Iris pigment epithelial cell (primary cell): Measurements from ENCODE around the gene ABCA7.

Experiments
- DNase-seq: peaks from one replicate; pipeline ENCODE4 v3.0.0-alpha.2; 2011; ENCODE audit warnings: low read depth

Gene ABCA7

DNA sequence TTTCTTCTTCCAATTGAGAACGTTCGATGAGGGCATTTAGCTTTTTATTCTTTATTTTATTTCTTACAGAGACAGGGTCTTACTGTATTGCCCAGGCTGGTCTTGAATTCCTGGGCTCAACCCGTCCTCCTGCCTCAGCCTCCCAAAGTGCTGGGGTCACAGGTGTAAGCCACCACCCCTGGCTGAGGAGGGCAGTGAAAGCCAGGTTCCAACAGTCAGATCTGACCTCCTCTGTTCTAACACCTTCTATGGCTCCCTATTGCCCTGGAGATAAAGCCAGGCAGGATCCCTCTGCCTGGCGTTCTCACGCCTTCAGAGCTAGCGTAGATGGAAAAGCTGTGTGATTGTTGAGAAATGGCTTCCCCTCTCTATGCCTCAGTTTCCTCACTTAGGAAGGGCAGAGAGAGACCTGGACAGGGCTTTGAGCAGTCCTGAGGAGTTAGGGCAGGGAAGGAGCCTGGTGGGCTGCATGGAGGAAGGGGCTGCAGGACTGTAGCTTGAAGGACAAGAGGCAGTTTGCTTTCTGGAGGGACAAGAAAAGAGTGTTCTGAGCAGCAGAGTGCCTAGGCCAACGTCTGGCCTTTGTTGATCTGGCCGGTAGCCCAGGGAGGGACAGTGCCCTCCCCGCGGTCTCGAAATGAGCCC lies 32.6 kb downstream of the ABCA7 start:
- DNase-seq = no peak

DNA sequence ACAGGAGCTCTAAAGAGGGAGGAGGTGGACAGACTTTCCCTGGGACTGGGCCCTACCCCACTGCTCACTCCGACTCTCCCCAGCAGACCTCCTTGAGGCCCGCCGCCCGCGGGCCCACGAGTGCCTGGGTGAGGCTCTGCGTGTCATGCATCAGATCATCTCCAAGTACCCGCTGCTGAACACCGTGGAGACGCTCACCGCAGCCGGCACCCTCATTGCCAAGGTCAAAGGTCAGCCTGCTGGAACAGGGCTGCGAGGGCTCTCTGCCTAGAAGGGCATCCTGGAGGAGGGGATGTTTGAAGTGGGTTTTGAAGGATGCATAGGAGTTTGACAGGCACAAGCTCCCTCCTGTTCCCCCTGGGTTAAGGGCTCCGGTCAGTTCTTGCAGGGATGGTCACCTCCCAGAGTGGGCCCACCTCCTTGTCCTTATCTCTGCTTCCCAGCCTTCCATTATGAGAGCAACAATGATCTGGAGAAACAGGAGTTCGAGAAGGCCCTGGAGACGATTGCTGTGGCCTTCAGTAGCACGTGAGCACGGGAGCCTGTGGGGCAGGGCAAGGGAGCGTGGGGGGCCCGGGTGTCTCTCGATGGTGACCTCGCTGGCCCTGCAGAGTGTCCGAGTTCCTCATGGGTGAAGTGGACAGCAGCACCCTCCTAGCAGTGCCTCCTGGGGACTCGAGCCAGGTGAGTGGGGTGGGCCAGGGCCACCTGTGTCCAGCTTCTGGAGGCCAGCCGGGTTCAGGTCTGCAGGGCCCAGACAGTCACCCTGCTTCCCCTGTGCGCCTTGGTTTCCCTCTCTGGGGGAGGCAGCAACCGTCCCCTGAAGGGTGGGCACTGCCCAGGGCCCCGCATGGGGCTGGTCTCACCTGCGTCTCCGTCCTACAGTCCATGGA lies 33.4 kb downstream of the ABCA7 start:
- no peak for DNase-seq

DNA sequence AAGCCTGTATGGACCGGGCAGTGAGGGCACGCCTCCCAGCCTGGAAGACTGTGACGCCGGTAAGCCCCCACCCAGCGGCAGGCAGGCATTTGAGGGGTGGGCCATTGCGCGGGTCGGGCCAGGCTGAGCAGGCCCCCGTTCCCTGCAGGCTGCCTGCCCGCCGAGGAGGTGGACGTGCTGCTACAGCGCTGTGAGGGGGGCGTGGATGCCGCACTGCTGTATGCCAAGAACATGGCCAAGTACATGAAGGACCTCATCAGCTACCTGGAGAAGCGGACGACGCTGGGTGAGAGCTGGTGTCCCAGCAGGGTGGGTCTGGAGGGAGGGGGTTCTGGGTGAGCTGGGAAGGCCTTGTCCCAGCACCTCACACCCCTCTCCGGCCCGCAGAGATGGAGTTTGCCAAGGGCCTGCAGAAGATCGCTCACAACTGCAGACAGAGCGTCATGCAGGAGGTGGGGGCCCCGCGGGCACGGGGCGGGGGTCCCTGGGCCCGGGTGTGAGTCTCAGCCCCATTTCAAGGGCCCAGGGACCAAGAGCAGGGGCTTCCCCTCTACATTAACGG lies 34.1 kb downstream of the ABCA7 start:
- no peak for DNase-seq

DNA sequence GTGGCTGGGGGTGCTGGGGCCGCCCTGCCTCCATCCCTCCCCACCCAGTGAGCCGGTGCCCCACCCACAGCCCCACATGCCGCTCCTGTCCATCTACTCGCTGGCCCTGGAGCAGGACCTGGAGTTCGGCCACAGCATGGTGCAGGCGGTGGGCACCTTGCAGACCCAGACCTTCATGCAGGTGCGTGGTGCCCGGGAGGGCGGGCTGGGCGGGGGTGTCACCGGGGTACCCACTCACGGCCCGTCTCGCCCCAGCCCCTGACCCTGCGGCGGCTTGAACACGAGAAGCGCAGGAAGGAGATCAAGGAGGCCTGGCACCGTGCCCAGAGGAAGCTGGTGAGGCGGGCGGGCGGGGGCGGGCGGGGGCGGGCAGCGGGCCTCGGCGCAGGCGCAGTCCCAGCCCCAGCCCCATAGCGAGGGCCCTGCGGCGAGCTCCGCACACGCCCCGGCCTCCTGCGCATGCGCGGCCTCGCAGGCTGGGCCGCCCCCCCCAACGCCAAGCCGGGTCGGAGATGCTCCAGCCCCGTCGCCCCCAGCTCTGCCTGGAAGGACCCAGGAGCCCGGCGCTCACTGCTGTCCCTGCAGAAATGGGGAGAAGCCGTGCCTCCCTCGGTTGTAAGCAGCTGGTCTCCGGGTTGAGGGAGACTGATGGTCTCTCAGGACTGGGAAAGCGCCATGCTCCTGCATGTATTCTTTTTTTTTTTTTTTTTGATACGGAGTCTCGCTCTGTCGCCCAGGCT lies 34.8 kb downstream of the ABCA7 start:
- DNase-seq = no peak

DNA sequence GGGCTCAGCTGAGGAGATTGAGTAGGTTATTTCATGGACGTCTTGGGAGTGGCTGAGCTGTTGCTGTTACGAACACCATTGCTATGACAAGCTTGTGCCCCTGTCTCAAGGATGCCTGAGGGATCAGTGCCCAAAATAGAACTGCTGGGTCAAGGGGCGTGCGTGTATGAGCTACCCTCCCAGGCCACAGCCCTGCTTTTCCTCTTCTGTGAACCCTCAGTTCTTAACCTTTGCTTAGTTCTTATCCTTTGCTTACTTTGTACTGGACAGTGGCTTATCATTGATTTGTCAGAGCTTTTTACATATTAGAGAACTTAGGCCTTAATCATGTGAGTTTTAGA lies 36.1 kb downstream of the ABCA7 start:
- no peak for DNase-seq

DNA sequence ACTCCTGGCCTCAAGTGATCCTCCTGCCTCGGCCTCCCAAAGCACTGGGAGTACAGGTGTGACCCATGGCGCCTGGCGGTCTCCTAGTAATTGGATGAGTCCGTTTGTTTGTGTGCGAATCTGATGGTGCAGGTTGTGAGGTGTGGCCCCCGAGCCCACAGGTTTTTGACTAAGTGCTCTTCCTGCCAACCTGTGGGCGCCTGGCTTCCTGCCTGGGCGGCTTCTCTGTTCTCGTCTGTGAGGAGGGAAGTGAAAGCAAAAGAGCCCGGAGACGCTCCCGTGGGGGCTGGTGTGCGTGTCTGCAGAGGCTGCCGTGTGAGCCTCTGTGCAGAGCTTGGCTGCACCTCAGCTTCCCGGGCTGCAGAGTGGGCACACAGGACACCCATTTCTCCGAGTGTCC lies 37.0 kb downstream of the ABCA7 start:
- DNase-seq = no peak

DNA sequence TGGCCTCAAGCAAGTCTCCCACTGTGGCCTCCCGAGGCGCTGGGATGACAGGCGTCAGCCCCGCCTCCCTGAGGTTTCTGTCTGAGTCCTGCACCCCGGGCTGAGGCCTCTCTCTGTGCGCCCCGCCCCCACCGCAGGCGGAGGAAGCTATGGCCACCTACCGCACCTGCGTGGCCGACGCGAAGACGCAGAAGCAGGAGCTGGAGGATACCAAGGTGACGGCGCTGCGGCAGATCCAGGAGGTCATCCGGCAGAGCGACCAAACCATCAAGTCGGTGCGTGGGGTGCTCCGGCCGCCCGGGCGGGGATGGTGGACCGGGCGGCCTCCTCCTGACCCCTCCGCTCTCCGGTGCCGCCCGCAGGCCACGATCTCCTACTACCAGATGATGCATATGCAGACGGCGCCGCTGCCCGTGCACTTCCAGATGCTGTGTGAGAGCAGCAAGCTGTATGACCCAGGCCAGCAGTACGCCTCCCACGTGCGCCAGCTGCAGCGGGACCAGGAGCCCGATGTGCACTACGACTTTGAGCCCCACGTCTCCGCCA lies 39.7 kb downstream of the ABCA7 start:
- DNase-seq = no peak

DNA sequence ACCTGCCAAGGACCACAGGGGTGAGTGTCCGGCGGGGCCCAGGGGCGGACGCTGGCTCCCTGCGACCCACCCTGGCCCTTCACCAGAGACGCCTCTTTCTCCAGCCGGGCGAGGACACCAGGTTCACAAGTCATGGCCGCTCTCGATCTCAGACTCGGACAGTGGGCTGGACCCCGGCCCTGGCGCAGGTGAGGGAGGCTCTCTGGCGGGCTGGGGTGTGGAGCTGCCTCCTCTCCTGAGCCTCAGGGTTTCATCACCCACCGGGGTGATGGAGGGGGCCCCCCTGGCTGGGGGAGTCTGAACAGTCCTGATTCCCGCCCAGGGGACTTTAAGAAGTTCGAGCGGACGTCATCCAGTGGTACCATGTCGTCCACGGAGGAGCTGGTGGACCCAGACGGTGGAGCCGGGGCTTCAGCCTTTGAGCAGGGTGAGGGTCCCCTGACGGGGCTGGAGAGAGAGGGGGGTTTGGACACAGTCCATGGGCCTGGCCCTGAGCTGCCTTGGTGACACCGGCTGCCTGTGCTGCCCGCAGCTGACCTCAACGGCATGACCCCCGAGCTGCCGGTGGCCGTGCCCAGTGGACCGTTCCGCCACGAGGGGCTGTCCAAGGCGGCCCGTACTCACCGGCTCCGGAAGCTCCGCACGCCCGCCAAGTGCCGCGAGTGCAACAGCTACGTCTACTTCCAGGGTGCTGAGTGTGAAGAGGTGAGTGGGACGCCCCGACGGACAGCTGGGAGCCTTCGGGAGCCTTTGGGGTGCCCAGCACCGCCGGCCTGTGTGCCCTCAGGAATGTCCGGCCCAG lies 40.7 kb downstream of the ABCA7 start:
- no peak for DNase-seq

DNA sequence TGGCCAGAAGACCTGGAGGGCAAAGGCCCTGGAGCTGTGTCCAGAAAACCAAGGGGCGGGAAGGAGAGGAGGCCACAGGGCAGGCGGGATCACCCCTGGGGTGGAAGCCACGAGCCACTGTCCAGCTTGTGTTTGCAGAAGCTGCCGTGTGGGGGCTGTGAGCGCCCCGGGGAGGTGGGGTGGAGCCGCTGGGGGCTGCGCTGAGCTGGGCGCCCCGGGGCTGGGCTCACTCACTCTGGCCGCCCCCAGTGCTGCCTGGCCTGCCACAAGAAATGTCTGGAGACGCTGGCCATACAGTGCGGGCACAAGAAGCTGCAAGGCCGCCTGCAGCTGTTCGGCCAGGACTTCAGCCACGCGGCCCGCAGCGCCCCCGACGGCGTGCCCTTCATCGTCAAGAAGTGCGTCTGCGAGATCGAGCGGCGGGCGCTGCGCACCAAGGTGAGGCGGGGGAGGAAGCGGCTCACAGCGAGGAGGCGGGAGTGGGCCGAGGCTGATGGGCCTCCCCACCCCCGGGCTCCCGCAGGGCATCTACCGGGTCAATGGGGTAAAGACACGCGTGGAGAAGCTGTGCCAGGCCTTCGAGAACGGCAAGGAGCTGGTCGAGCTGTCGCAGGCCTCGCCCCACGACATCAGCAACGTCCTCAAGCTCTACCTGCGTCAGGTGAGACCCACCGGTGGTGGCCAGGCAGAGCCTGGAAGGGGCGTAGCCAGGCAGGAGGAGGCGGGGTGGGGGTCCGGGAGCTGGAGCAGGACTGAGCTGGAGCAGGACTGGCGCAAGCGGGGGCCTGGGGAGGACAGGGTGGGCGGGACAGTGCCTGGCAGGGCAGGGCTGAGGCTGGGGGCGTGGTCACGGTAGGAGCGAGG lies 41.6 kb downstream of the ABCA7 start:
- DNase-seq = no peak

DNA sequence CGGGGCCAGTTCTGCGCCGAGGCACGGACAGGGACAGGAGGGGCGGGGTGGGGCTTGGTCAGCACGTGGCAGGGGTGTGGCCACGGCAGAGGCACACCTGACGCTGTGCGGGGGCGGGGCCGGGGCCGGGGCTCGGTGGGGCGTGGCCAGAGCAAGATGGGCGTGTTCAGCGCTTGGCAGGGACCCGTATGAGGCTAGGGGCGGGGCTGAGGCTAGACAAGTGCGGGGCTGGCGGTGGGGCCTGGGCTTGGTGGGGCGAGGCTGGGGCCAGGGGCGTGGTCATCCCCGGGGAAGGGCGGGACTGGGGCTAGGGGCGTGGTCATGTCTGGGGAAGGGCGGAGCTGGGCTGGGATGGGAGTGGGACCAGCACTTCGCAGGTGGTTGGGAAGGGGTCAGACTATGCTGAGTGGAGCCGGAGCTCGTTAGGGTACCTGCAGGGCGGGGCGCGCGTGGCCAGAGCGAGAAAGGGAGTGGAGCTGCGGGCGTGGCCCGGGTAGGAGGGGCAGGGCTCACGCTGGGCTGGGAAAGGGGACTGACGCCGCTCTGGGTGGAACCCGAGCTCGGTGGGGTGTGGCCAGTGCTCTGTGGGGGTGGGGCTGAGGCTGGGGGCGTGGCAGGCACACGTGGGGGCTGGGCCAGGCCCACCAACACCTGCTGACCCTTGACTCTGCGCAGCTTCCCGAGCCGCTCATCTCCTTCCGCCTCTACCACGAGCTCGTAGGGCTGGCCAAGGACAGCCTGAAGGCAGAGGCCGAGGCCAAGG lies 42.4 kb downstream of the ABCA7 start:
- peak; percentile 53 for DNase-seq

DNA sequence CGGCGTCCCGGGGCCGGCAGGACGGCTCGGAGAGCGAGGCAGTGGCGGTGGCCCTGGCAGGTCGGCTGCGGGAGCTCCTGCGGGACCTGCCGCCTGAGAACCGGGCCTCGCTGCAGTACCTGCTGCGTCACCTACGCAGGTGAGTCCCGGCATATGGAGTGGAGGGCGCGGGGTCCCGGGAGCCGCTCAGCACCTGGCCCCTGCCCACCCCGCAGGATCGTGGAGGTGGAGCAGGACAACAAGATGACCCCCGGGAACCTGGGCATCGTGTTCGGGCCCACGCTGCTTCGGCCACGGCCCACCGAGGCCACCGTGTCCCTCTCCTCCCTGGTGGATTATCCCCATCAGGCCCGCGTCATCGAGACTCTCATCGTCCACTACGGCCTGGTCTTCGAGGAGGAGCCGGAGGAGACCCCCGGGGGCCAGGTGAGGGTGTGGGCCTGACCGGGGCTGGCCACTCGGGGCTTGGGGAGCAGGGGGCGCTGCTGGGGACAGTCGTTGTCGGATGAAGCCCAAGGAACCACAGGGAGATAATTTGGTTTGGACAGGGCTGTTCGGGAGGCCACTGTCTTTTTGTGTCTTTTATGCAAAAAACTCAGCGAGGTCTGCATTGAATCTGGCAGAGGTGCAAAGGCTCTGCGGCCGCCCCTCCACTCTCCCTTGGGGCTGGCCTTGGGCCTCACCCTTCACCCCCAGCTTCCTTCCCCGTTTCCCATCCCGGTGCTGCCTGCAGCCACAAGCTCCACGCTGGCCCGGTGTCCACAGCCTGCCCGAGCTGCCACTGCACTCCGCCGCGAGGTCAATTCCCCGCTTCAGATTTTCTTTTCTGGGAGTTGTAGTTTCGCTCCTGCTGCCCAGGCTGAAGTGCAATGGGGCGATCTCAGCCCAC lies 43.3 kb downstream of the ABCA7 start:
- DNase-seq = no peak

DNA sequence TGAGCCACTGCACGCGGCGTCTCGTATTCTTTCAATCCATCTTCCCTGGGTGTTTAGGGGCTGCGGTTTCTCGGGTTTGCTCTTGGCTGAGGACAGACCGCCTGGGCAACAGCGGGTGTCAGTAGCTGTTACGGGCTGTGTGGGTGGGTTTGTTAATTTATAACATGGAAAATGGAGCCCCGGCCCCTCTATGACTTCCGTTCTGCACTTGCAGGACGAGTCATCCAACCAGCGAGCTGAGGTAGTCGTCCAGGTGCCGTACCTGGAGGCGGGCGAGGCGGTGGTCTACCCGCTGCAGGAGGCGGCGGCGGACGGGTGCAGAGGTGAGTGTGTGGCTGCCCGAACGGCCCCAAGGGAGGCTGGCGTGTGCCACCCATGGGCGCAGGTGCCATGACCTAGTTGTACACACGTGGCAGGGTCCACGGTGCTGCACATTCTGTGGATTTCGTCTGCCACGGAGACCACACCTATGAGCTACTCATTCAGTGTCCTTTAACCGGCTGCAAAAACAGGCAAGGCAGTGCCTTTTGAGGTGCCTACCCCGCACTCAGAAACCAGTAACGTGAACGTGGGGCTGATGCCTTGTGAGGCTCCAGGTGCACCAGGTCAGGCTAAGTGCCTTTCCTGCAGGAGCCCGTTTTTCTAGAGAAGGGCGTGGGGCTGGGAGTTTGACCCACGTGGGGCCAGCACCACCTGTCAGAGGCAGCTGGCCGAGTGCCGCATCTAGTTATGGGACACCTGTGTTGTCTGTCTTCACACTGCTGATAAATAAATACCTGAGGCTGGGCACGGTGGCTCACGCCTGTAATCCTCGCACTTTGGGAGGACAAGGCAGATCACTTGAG lies 44.3 kb downstream of the ABCA7 start:
- no peak for DNase-seq

DNA sequence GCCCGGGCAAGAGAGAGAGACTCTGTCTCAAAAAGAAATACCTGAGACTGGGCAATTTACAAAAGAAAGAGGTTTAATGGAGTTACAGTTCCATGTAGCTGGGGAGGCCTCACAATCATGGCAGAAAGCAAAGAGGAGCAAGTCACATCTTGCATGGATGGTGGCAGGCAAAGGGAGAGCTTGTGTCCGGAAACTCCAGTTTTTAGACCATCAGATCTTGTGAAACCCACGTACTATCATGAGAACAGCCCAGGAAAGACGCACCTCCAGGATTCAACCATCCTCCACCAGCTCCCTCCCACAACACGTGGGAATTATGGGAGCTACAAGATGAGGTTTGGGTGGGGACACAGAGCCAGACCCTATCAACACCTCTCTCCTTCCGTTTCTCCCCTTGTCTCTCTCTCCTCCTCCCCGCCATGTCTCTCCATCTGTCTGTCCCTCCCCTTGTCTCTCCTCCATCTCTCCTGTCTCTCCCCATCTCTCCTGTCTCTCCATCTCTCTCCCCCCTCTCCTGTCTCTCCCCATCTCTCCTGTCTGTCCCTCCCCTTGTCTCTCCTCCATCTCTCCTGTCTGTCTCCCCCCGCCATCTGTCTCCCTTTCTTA lies 45.2 kb downstream of the ABCA7 start:
- DNase-seq = no peak

DNA sequence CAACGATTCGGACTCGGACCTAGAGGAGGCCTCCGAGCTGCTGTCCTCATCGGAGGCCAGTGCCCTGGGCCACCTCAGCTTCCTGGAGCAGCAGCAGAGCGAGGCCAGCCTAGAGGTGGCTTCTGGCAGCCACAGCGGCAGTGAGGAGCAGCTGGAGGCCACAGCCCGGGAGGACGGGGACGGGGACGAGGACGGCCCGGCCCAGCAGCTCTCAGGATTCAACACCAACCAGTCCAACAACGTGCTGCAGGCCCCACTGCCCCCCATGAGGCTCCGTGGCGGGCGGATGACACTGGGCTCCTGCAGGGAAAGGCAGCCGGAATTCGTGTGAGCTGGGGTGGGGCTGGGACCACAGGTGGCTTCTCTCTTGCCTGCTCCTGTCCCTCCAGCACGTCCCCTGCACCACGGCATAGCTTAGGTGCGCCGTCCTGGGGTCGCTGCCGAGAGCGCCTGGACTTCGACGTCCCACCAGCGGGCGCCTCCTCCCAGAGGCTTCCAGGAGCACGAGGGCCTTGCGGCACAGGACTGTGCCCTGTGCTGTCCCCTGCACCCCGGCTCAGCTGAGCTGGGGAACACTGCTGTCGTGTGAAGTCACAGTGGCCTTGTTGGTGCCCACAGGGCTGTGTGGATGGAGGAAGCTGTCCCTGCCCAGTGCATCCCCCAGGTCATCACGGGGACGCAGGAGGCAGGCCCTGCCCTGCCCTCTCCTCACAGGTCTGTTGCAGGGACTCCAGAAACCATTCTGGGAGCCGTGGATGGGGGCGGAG lies 46.0 kb downstream of the ABCA7 start:
- DNase-seq = no peak

DNA sequence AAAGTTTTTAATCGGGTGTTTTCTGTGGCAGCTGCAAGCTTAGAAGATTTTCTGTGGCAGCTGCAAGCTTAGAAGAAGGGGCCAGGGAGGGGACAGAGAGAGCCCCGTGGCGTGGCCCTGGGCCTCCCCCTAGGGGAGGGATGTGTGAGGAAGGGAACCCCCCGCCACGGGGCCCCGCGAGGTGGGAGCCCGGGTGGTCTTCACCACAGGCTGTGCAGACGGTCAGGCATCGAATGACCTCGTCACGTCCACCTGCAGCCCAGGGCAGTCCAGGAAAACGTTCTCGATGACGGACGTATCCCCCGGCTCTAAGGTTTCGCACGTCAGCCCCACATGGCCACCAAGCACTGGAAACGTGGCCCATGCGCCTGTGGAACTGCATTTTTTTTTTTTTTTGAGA lies 46.7 kb downstream of the ABCA7 start:
- DNase-seq = no peak

DNA sequence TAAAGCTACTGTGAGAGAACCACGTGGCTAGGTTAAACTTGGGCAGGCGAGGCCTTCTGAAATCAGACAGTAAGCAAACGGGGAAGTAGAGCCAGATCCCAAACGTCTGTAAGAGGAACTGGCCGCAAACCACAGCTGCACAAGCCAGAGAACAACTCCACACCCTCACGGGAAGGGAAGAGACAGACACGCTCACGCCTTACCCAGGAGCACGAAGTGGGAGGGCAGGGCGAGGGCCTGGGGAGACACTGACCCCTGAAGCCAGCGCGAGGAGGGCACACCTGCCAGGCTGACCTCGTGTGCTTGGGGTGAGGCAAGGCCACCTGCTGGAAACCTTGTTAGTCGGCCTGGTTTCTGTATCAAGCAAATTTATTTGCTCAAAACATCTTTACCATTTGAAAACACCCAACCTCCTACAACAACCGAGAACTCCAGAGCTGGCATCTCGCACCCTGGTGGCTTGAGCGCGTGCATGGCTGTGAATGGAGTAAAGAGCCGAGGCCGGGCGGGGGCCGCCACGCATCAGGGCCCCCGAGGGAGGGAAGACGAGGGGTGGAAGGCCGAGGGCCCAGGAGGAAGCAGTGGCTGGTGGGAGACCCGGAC lies 48.0 kb downstream of the ABCA7 start:
- DNase-seq = no peak
